Lower leg skin (tissue), 4 donors: Measurements from ENCODE around the gene RACK1. TPM values are rescaled to one million over a fixed set of nuclear protein-coding genes. Genes with fewer than 3 reads are reported as not detected.
A peak's percentile ranks its signal among the peaks of the same experiment; 100 is the strongest.

Experiments used
- DNase-seq, 2 donors: peaks; one replicate each; pipeline ENCODE4 v3.0.0-alpha.2; 2019; ENCODE audit warnings: low spot score in 2 of 2
- H3K4me3 ChIP-seq: fragments of 200-600 bp; sonication (generic); 2 replicates; pipeline ENCODE4 v1.5.1; 2017; ENCODE audit warnings: mild to moderate bottlenecking, low read depth; ENCODE audit not compliant: poor library complexity, severe bottlenecking
- CTCF ChIP-seq, 3 donors: fragments of 450-650 bp; IDR thresholded peaks; one replicate each; pipeline ENCODE4 v1.5.1; 2016; ENCODE audit warnings: antibody characterized with exemption in 3 of 3, mild to moderate bottlenecking in 3 of 3, moderate library complexity in 2 of 3
- POLR2A ChIP-seq, 2 donors: fragments of 450-650 bp; IDR thresholded peaks; one replicate each; pipeline ENCODE4 v1.6.1; 2016 to 2017; ENCODE audit warnings: antibody characterized with exemption in 2 of 2, mild to moderate bottlenecking in 1 of 2, moderate library complexity in 1 of 2
- WGBS, 2 donors: methylation state at CpG; one replicate each; pipeline ENCODE4 v1.1.5; 2018; 5-methylcytosine and 5-hydroxymethylcytosine counted together
- intact Hi-C: fragments of 100-400 bp; cut with DNase I; formaldehyde crosslinking; loops from one replicate; pipeline ENCODE4 v1.15.0; 2023; ENCODE audit warnings: low total_unique reads
- total RNA-seq, 4 donors: library from RNA; depleted of rRNA; stranded (reverse); fragments of >200 nt; gene quantifications; one replicate each; pipeline ENCODE4 v1.1.0, GENCODE V29; 2016

RACK1 gene
- total RNA-seq, 4 donors from 2014 or later: 3,064 to 4,085 (median 3,503) TPM

- DNase-seq: no peak
- WGBS, 2 donors: 48 to 52% methylated on average over 12 of the region's 12 CpGs
- TF ChIP-seq CTCF (IDR thresholded peaks at IDR 0.05): no peak
- TF ChIP-seq POLR2A (IDR thresholded peaks at IDR 0.05): no peak
- intact Hi-C loops: no loop called here
- H3K4me3 ChIP-seq: peak overlapping the region; percentile 60
Observed at GRCh38 chr5:181192337-181193046, 51.2 kb downstream of the RACK1 start.

DNA sequence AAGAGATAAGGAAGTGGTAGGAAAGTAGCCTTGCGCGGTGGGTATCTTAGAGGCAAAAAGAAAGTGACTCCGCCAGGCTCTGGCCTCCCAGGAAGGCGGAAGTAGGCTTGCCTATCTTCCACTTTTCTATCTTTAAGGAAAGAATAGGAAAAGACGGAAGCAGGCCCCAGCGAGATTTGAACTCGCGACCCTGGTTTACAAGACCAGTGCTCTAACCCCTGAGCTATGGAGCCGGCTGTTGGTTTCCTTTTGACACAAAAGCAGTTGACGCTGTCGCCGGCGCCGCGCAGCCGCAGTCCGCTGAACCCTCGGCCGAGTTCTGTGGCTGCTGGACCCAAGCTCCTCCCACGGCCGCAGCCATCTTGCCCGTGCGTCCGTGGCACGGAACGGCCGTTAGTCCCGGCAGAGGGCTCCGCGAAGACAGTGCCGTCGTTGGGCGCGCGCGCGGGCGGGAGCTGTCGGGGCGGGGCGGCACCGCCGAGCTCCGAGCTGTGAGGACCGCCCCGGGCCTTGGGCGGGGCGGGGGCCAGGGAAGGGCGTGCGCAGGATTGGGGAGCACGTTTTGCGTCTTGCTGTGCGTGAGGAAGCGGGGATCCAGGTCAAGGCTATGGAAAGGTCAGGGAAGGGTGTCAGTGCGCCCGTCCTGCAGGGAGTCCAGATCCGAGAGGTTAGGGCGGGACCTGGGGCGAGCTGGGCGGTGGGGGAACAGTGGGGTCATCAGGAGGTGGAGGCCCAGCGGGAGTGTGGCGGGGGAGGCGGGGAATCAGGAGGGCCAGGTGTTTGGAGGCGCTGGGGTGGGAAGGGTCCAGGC lies 52.0 kb downstream of the RACK1 start:
- whole genome bisulfite sequencing, 2 donors: 0 to 1% methylated on average over 46 to 48 of the region's 64 CpGs
- intact Hi-C loops: no loop called here
- TF ChIP-seq POLR2A (IDR thresholded peaks at IDR 0.05): no peak
- TF ChIP-seq CTCF (IDR thresholded peaks at IDR 0.05): no peak
- DNase-seq: peak; percentile 95 to 100
- peak overlapping the region; percentile 91 for H3K4me3 ChIP-seq

- 0% methylated on average over 52 to 57 of the region's 66 CpGs for WGBS, 2 donors
- peak overlapping the region; percentile 91 for H3K4me3 ChIP-seq
- TF ChIP-seq POLR2A (IDR thresholded peaks at IDR 0.05): no peak
- intact Hi-C loops: no loop called here
- DNase-seq: peak in 1 of 2 donors; percentile 91
Observed at GRCh38 chr5:181190711-181191525, 52.8 kb downstream of the RACK1 start.

DNA sequence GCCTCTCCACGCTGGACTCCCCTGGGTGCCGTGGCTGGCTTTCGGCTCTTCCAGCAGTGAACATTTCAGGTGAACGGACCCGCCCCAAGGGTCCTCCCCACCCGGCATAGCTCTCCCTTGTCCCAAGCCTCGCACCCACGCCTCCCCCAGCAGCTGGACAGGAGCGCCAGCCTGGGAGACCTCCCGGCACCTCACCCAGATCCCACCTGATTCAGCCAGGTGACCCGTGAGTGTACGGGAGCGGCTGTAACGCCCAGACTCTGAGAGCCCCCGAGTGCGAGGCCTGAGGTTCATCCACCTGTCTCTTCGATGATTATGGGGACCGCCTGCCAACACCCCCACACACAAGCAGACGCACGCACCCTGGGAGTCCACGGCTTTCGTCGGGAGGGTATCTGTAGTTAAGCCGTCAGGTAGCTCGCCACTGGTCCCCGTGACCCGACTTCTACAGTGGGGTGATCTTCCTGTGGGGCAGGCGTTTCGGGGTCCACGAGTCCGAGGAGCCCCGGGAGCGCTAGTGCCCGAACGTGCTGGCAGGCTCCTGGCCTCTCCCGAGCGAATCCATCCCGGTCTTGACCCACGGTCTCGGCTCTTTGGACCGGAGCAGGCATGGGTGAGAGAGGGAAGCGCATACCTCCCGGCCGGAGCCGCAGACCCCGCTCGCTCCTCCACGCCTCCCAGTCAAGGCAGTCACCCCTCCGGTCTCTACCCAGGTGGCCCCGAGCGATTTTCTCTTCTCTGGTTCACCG lies 53.6 kb downstream of the RACK1 start:
- peak in 1 of 2 donors; percentile 91 for DNase-seq
- peak overlapping the region; percentile 91 for H3K4me3 ChIP-seq
- TF ChIP-seq POLR2A (IDR thresholded peaks at IDR 0.05) (no peak), CTCF (IDR thresholded peaks at IDR 0.05) (no peak)
- intact Hi-C loops: no loop called here
- 0% methylated on average over 33 to 39 of the region's 52 CpGs for WGBS, 2 donors

- WGBS, 2 donors: 0 to 1% methylated on average over 41 of the region's 41 CpGs
- H3K4me3 ChIP-seq: peak overlapping the region; percentile 91
- intact Hi-C loops: no loop called here
- no peak for TF ChIP-seq POLR2A (IDR thresholded peaks at IDR 0.05)
- no peak for TF ChIP-seq CTCF (IDR thresholded peaks at IDR 0.05)
- DNase-seq: no peak
Observed at GRCh38 chr5:181189363-181189961, 54.2 kb downstream of the RACK1 start.
